Measurements from ENCODE around the gene GPC1. TPM values are rescaled to one million over a fixed set of nuclear protein-coding genes. Genes with fewer than 3 reads are reported as not detected.

Gene GPC1
- total RNA-seq, 1 donor from 2014 or later = 91.4 TPM

GRCh38 chr2:240427729-240428128, 7.7 kb upstream of the GPC1 start:
- TF ChIP-seq, protein P1, sequence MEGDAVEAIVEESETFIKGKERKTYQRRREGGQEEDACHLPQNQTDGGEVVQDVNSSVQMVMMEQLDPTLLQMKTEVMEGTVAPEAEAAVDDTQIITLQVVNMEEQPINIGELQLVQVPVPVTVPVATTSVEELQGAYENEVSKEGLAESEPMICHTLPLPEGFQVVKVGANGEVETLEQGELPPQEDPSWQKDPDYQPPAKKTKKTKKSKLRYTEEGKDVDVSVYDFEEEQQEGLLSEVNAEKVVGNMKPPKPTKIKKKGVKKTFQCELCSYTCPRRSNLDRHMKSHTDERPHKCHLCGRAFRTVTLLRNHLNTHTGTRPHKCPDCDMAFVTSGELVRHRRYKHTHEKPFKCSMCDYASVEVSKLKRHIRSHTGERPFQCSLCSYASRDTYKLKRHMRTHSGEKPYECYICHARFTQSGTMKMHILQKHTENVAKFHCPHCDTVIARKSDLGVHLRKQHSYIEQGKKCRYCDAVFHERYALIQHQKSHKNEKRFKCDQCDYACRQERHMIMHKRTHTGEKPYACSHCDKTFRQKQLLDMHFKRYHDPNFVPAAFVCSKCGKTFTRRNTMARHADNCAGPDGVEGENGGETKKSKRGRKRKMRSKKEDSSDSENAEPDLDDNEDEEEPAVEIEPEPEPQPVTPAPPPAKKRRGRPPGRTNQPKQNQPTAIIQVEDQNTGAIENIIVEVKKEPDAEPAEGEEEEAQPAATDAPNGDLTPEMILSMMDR (IDR thresholded peaks at IDR 0.05; ENCODE audit: unreplicated experiment) = no peak

GRCh38 chr2:240428245-240428644, 7.2 kb upstream of the GPC1 start:
- TF ChIP-seq, protein P1 (IDR thresholded peaks at IDR 0.05; ENCODE audit: unreplicated experiment) = no peak
- DNase-seq (ENCODE audit: low spot score, unreplicated experiment) = no peak
- Mint-ChIP-seq H3K4me1 (ENCODE audit: low read depth) (peaks cover 16% of the 10 kb centered on the region), H3K9me3 (ENCODE audit: low read depth) (peaks cover 3% of the 10 kb centered on the region), H3K4me3 (ENCODE audit: low read depth) (no peak overlapping the region), H3K27me3 (peaks cover 12% of the 10 kb centered on the region), H3K27ac (no peak overlapping the region), H3K36me3 (ENCODE audit: insufficient read depth) (no peaks in the 10 kb centered on the region)

More at GRCh38 chr2:240427729-240428128, 7.7 kb upstream of the GPC1 start:
- H3K36me3 Mint-ChIP-seq (ENCODE audit: insufficient read depth) = no peaks in the 10 kb centered on the region
- H3K27me3 Mint-ChIP-seq = peaks cover 8% of the 10 kb centered on the region
- DNase-seq (ENCODE audit: low spot score, unreplicated experiment) = peak; percentile 5
- H3K4me1 Mint-ChIP-seq (ENCODE audit: low read depth) = peaks cover 19% of the 10 kb centered on the region
- H3K27ac Mint-ChIP-seq = no peak overlapping the region
- H3K9me3 Mint-ChIP-seq (ENCODE audit: low read depth) = peaks cover 4% of the 10 kb centered on the region
- no peak overlapping the region for H3K4me3 Mint-ChIP-seq (ENCODE audit: low read depth)

- Mint-ChIP-seq H3K36me3 (ENCODE audit: insufficient read depth) (no peaks in the 10 kb centered on the region), H3K4me3 (ENCODE audit: low read depth) (no peak overlapping the region), H3K27ac (no peak overlapping the region), H3K27me3 (peaks cover 12% of the 10 kb centered on the region), H3K4me1 (ENCODE audit: low read depth) (peaks cover 16% of the 10 kb centered on the region), H3K9me3 (ENCODE audit: low read depth) (peaks cover 3% of the 10 kb centered on the region)
- TF ChIP-seq, protein P1 (IDR thresholded peaks at IDR 0.05; ENCODE audit: unreplicated experiment) = no peak
- DNase-seq (ENCODE audit: low spot score, unreplicated experiment) = no peak
Measured at GRCh38 chr2:240429341-240429871, 6.1 kb upstream of the GPC1 start.

DNA sequence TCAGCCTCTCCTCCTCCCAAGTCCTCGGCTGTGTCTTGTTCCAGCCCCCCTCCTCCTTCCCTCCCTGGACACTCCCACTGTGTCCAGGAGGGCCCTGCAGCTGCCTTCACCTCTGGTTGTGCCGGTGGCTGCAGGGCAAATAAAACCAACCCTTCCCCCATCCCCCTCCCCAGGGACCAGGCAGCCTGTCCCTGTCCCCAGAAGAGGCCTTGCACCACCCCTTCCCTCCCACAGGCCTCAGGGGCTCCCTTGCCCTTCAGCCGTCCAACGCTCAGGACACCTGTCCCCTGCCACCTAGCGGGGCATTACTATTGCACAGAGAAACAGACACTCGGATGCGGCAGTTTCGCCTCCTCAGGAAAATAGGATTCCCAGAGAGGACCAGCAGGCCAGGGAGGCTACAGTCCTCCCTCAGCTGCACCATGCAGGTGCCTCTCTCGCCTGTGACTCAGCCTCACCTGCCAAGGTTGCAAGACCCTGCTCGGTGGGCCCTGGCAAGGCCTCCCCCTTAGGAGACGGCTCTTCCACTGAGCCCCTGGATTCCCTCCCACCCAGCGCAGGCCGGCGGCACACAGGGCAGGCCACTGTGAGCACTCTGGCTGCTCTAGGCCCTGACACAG, 5.5 kb upstream of the GPC1 start:
- peak; percentile 10 for DNase-seq (ENCODE audit: low spot score, unreplicated experiment)
- TF ChIP-seq, protein P1 (IDR thresholded peaks at IDR 0.05; ENCODE audit: unreplicated experiment) = peak; percentile 8
- Mint-ChIP-seq H3K27ac (no peak overlapping the region), H3K27me3 (peaks cover 12% of the 10 kb centered on the region), H3K9me3 (ENCODE audit: low read depth) (peaks cover 3% of the 10 kb centered on the region), H3K36me3 (ENCODE audit: insufficient read depth) (no peaks in the 10 kb centered on the region), H3K4me1 (ENCODE audit: low read depth) (peaks cover 16% of the 10 kb centered on the region), H3K4me3 (ENCODE audit: low read depth) (no peak overlapping the region)

GRCh38 chr2:240430595-240430994, 4.9 kb upstream of the GPC1 start:
- TF ChIP-seq, protein P1 (IDR thresholded peaks at IDR 0.05; ENCODE audit: unreplicated experiment) = no peak
- H3K27ac Mint-ChIP-seq = no peak overlapping the region
- H3K36me3 Mint-ChIP-seq (ENCODE audit: insufficient read depth) = no peaks in the 10 kb centered on the region
- H3K4me3 Mint-ChIP-seq (ENCODE audit: low read depth) = no peak overlapping the region
- H3K9me3 Mint-ChIP-seq (ENCODE audit: low read depth) = peaks cover 3% of the 10 kb centered on the region
- peaks cover 12% of the 10 kb centered on the region for H3K27me3 Mint-ChIP-seq
- peak; percentile 8 for DNase-seq (ENCODE audit: low spot score, unreplicated experiment)
- H3K4me1 Mint-ChIP-seq (ENCODE audit: low read depth) = peaks cover 16% of the 10 kb centered on the region
